Subcutaneous adipose tissue (tissue), 4 donors: Measurements from ENCODE around the gene SCAF8. TPM values are rescaled to one million over a fixed set of nuclear protein-coding genes. Genes with fewer than 3 reads are reported as not detected.

Experiments used
- CTCF ChIP-seq: fragments of 450-650 bp; IDR thresholded peaks from one replicate; pipeline ENCODE4 v1.5.1; 2016; ENCODE audit warnings: low read depth, mild to moderate bottlenecking, control low read depth, antibody characterized with exemption, moderate library complexity
- total RNA-seq, 4 donors: library from RNA; depleted of rRNA; stranded (reverse); fragments of >200 nt; gene quantifications; one replicate each; pipeline ENCODE4 v1.1.0, GENCODE V29; 2016

Gene SCAF8
- total RNA-seq, 4 donors from 2014 or later = 31.1 to 42.9 (median 38.2) TPM

GRCh38 chr6:154786144-154786868 is 53.1 kb downstream of the SCAF8 start:
- no peak for TF ChIP-seq CTCF

- no peak for TF ChIP-seq CTCF
These were observed 58.5 kb downstream of the SCAF8 start for GRCh38 chr6:154791556-154792317.

- no peak for TF ChIP-seq CTCF
These were observed 59.1 kb downstream of the SCAF8 start for GRCh38 chr6:154792325-154792724.

- no peak for TF ChIP-seq CTCF
These were observed 59.5 kb downstream of the SCAF8 start for GRCh38 chr6:154792761-154793160.

- TF ChIP-seq CTCF = no peak
These were observed 63.3 kb downstream of the SCAF8 start for GRCh38 chr6:154796484-154796883.

GRCh38 chr6:154797857-154798256 is 64.6 kb downstream of the SCAF8 start:
- TF ChIP-seq CTCF = no peak

- no peak for TF ChIP-seq CTCF
These were observed 67.1 kb downstream of the SCAF8 start for GRCh38 chr6:154800338-154800737.
